ENCODE measurements around the gene PRKAG2.

Gene PRKAG2

DNA sequence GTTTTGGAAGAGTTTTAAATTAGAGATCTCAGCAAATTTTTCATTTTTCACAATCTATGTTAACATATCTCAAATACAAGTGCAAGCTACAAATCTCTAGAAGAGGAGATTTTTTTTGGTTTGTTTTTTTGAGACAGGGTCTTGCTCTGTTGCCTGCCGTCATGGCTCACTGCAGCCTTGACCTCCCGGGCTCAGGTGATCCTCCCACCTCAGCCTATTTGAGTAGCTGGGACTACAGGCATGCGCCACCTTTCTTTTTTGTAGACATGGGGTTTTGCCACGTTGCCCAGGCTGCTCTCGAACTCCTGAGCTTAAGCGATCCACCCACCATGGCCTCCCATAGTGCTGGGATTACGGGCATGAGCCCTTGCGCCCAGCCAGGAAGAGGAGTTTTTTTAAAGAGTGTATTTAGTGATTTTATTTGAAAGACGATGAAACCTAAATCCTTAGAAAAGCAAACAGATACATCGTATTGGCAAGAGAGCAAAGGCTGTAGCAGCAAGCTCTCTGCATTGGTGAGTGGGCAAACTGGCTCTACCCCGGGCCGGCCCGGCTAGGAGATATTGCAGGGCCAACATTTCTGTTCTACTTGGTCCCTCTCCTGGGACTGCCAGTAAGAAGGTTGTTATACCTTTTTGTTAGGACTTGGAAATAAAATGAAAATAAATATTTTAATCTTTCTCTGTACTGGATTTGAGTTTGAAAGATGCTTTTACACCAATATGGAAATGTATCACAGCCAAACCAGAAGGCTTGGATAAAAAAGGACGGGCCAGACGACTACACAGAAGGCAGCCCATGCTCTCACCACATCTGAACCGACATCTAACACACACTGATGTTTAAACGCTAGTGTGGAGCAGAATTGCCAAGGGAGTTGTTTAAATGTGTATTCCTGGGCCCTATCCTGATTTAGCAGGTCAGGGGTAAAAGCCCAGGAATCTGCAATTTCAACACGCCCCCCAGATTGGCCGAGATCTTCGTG, 307.7 kb downstream of the PRKAG2 start:
- H3K79me2 ChIP-seq (ENCODE audit: insufficient read depth, low read length): no peaks in the 10 kb centered on the region
- H4K20me1 ChIP-seq (ENCODE audit: insufficient read depth, low read length): no peaks in the 10 kb centered on the region
- no peaks in the 10 kb centered on the region for H3K9me3 ChIP-seq (ENCODE audit: low read length)
- no peak overlapping the region for H3K27ac ChIP-seq (ENCODE audit: low read depth, low read length, poor library complexity, severe bottlenecking)
- no peak overlapping the region for H3K9ac ChIP-seq (ENCODE audit: low read length)
- no peaks in the 10 kb centered on the region for H3K4me1 ChIP-seq (ENCODE audit: insufficient read depth, low read length, severe bottlenecking)
- no peaks in the 10 kb centered on the region for H3K9me2 ChIP-seq (ENCODE audit: low read depth, low read length)
- H3K4me2 ChIP-seq (ENCODE audit: low read length): no peak overlapping the region
- H3F3A ChIP-seq (ENCODE audit: insufficient read depth, low read length): no peaks in the 10 kb centered on the region
- H3K36me3 ChIP-seq (ENCODE audit: insufficient read depth, low read length): no peaks in the 10 kb centered on the region
- TF ChIP-seq EZH2 (IDR thresholded peaks at IDR 0.05; ENCODE audit: borderline replicate concordance, low read length): no peak
- TF ChIP-seq, protein P1, sequence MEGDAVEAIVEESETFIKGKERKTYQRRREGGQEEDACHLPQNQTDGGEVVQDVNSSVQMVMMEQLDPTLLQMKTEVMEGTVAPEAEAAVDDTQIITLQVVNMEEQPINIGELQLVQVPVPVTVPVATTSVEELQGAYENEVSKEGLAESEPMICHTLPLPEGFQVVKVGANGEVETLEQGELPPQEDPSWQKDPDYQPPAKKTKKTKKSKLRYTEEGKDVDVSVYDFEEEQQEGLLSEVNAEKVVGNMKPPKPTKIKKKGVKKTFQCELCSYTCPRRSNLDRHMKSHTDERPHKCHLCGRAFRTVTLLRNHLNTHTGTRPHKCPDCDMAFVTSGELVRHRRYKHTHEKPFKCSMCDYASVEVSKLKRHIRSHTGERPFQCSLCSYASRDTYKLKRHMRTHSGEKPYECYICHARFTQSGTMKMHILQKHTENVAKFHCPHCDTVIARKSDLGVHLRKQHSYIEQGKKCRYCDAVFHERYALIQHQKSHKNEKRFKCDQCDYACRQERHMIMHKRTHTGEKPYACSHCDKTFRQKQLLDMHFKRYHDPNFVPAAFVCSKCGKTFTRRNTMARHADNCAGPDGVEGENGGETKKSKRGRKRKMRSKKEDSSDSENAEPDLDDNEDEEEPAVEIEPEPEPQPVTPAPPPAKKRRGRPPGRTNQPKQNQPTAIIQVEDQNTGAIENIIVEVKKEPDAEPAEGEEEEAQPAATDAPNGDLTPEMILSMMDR (IDR thresholded peaks at IDR 0.05; ENCODE audit: low read length): no peak
- peaks cover 5% of the 10 kb centered on the region for H3K27me3 ChIP-seq (ENCODE audit: insufficient read depth, low read length)
- no peak overlapping the region for H3K4me3 ChIP-seq (ENCODE audit: low read depth, low read length, poor library complexity, severe bottlenecking)
- no peak overlapping the region for H2AFZ ChIP-seq (ENCODE audit: low read length)

DNA sequence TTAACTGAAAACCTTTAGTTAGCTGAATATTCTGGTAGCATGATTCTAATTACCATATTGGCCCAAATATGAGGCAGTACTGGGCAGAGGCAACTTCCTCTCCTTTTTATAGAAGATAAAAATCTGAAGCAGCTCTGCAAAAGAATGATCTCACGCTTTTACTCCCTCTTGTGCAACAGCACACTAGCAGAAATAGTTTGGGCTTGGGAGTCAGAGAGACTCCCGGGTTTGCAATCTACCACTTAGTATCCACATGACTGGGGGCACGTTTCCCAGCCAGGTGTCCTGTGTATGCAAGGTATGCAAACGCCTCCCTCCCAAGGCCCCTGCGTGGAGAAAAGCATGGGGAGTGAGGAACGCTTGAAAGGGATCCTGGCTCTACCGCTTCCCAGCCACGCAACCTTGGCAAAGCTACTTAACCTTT, 310.0 kb downstream of the PRKAG2 start:
- H3K79me2 ChIP-seq (ENCODE audit: insufficient read depth, low read length): no peaks in the 10 kb centered on the region
- no peak overlapping the region for H3K4me3 ChIP-seq (ENCODE audit: low read depth, low read length, poor library complexity, severe bottlenecking)
- no peaks in the 10 kb centered on the region for H3K9me3 ChIP-seq (ENCODE audit: low read length)
- no peaks in the 10 kb centered on the region for H3F3A ChIP-seq (ENCODE audit: insufficient read depth, low read length)
- no peaks in the 10 kb centered on the region for H4K20me1 ChIP-seq (ENCODE audit: insufficient read depth, low read length)
- no peak overlapping the region for H3K27ac ChIP-seq (ENCODE audit: low read depth, low read length, poor library complexity, severe bottlenecking)
- H3K9me2 ChIP-seq (ENCODE audit: low read depth, low read length): no peaks in the 10 kb centered on the region
- no peaks in the 10 kb centered on the region for H3K36me3 ChIP-seq (ENCODE audit: insufficient read depth, low read length)
- no peak overlapping the region for H3K4me2 ChIP-seq (ENCODE audit: low read length)
- H3K27me3 ChIP-seq (ENCODE audit: insufficient read depth, low read length): peaks cover 6% of the 10 kb centered on the region
- H3K4me1 ChIP-seq (ENCODE audit: insufficient read depth, low read length, severe bottlenecking): no peaks in the 10 kb centered on the region
- no peak for TF ChIP-seq EZH2 (IDR thresholded peaks at IDR 0.05; ENCODE audit: borderline replicate concordance, low read length)
- TF ChIP-seq, protein P1 (IDR thresholded peaks at IDR 0.05; ENCODE audit: low read length): no peak
- no peak overlapping the region for H3K9ac ChIP-seq (ENCODE audit: low read length)
- no peak overlapping the region for H2AFZ ChIP-seq (ENCODE audit: low read length)

DNA sequence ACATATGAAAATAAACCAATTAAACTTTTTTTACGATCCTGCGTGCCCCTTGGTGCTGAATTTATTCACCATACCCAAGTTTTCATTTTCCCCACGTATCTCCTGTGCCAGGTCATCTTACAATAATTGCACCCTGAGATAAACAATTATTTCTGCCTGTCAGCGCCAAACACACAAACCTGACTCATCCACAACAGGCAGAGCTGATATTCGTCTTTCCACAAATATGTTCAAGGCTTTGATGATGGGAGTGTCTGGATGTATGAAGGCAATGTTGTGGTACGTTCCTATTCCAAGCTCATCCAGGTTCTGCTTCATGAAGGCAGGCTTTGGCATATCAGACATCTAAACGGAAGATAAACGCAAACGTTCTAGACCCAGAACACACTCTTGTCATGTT, 311.4 kb downstream of the PRKAG2 start:
- H3K27ac ChIP-seq (ENCODE audit: low read depth, low read length, poor library complexity, severe bottlenecking): no peak overlapping the region
- peaks cover 6% of the 10 kb centered on the region for H3K27me3 ChIP-seq (ENCODE audit: insufficient read depth, low read length)
- H3K4me1 ChIP-seq (ENCODE audit: insufficient read depth, low read length, severe bottlenecking): no peaks in the 10 kb centered on the region
- H2AFZ ChIP-seq (ENCODE audit: low read length): no peak overlapping the region
- H3K4me3 ChIP-seq (ENCODE audit: low read depth, low read length, poor library complexity, severe bottlenecking): no peak overlapping the region
- H3F3A ChIP-seq (ENCODE audit: insufficient read depth, low read length): no peaks in the 10 kb centered on the region
- H3K9me2 ChIP-seq (ENCODE audit: low read depth, low read length): no peaks in the 10 kb centered on the region
- no peaks in the 10 kb centered on the region for H3K9me3 ChIP-seq (ENCODE audit: low read length)
- no peak overlapping the region for H3K9ac ChIP-seq (ENCODE audit: low read length)
- H3K79me2 ChIP-seq (ENCODE audit: insufficient read depth, low read length): no peaks in the 10 kb centered on the region
- H4K20me1 ChIP-seq (ENCODE audit: insufficient read depth, low read length): no peaks in the 10 kb centered on the region
- H3K36me3 ChIP-seq (ENCODE audit: insufficient read depth, low read length): no peaks in the 10 kb centered on the region
- no peak overlapping the region for H3K4me2 ChIP-seq (ENCODE audit: low read length)
- no peak for TF ChIP-seq EZH2 (IDR thresholded peaks at IDR 0.05; ENCODE audit: borderline replicate concordance, low read length)
- TF ChIP-seq, protein P1 (IDR thresholded peaks at IDR 0.05; ENCODE audit: low read length): no peak

Data from OCI-LY1 (cell line).